ENCODE results near the gene DLG2.

- TF ChIP-seq EP300 (IDR thresholded peaks at IDR 0.05) (no peak), CTCF (IDR thresholded peaks at IDR 0.05) (no peak), POLR2A (IDR thresholded peaks at IDR 0.05) (no peak)
Observed at GRCh38 chr11:83862691-83863090, 1764.5 kb downstream of the DLG2 start.

All from ovary (tissue), 3 donors.